T47D (cell line): ENCODE results near the gene CTNNA1.
A peak's percentile ranks its signal among the peaks of the same experiment; 100 is the strongest.
"Not testable (repeated sequence)": the region's sequence is repeated elsewhere in the genome, so short reads cannot be mapped to it uniquely, and the experiment has no call there.

Experiments used
- DNase-seq, 2 experiments: peaks; one replicate each; pipeline versions ENCODE4 v3.0.0 to v3.0.0-alpha.2; 2011 to 2012; ENCODE audit warnings: low read depth in 1 of 2, low spot score in 1 of 2
- JUND ChIP-seq: IDR thresholded peaks from 2 replicates; pipeline ENCODE4 v1.6.1; 2012; ENCODE audit warnings: low read depth
- in situ Hi-C: cut with HindIII; loops from 2 replicates; pipeline ENCODE4 v1.10.0; 2016; ENCODE audit warnings: low sequenced_read_pairs, low pct_unique_long_range_greater_than_20kb

CTNNA1 gene

DNA sequence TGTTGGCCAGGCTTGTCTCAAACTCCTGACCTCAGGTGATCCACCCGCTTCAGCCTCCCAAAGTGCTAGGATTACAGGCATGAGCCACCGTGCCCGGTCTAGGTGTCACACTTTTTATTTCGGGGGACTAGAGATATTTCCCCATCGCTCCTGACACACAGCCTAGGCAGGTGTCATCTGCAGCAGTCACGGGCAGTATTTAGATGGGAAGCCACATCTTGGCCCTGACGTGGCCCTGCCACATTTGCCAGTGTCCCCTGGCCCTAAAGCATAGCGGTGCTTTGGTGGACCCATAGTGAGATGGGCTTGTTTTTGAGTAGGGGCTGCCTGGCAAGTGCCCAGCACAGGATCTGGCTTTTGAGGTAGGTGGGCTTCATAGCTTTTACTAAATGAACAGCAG is 167.0 kb downstream of the CTNNA1 start:
- no peak for TF ChIP-seq JUND
- in situ Hi-C loops = no loop called here
- no peak for DNase-seq

GRCh38 chr5:138921362-138921761 is 168.1 kb downstream of the CTNNA1 start:
- in situ Hi-C loops, DNase-seq: not testable (repeated sequence)

DNA sequence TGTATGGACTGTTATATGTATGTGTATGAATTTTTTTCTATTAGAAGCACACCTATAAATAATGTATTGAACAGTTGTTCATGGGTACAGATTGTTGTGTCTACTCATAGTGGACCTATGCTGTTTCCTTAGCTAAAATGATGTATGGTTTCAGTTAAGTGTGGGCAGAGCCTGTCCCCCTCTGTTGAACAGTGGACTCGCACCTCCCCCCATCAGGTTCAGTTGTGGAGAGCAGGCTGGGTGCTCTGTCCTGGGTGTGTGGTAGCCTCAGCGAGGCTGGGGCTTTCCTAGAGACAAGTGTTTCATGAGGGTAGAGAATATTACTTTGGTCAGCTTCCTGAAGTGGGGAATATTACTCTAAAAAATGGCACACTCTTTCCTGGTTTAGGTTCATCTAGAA is 169.3 kb downstream of the CTNNA1 start:
- no peak for DNase-seq
- TF ChIP-seq JUND = no peak
- in situ Hi-C loops = no loop called here

DNA sequence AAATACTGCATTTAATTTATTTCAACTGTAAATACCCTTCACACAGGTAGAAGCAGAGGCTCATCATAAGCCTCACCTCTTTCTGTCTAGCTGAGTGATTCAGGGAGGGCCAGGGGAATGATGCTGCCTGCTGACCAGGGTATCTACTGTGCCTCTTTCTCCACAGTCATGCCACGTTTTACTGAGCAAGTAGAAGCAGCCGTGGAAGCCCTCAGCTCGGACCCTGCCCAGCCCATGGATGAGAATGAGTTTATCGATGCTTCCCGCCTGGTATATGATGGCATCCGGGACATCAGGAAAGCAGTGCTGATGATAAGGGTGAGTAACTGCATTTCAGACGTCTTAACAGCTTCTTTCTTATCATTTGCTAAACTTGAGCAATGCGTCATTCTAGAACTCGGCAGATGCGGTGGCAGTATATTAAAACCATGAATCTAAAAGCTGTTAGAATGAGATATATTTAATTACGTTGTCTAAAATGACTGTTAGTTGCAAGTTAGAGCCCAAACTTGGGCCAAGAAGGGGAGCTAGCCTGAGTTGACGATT is 171.9 kb downstream of the CTNNA1 start:
- TF ChIP-seq JUND = no peak
- DNase-seq = no peak
- in situ Hi-C loops = no loop called here

DNA sequence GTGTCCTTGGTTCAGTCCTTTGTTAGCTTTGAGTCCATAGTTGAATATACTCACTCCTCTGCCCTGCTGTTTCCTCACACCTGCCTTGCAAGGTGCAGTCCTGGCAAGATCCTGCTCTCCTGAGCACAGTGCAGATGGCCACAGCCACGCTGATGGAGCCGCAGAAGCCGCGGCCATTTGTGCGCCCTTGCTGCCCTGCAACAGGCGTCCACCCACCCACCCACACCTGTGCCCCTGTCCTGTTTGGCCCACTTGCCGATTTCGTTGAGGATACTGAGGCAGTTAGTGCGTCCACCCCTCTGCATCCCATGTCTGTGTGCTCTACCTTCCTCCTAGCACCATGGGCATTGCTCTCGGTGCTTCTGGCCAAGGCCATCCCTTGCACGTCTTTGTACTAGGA is 173.0 kb downstream of the CTNNA1 start:
- in situ Hi-C loops = no loop called here
- no peak for TF ChIP-seq JUND
- no peak for DNase-seq

- TF ChIP-seq JUND = no peak
- in situ Hi-C loops = no loop called here
- DNase-seq = no peak
These were observed 173.6 kb downstream of the CTNNA1 start for GRCh38 chr5:138926688-138927448.

- no peak for DNase-seq
- in situ Hi-C loops = no loop called here
- no peak for TF ChIP-seq JUND
These were observed 174.3 kb downstream of the CTNNA1 start for GRCh38 chr5:138927544-138927943.

DNA sequence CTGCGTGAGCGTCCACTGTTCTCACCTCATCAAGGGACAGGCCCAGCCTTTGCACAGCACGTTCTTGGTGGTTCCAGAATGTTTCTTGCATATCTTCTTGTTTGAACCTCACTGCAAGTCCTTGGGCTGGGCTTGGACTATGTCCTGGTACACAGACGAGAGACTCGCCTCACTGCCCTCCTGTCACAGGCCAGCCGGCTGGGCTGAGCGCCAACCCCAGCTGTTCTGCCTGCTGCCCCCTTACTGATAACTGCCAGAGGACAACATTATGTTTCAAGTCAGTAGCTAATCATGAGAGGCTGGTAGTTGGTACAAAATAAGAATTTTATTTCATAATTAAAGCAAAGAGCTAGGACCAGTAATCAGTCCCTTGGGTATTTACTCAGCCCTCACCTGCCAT is 174.8 kb downstream of the CTNNA1 start:
- in situ Hi-C loops = no loop called here
- DNase-seq = no peak
- TF ChIP-seq JUND = no peak

DNA sequence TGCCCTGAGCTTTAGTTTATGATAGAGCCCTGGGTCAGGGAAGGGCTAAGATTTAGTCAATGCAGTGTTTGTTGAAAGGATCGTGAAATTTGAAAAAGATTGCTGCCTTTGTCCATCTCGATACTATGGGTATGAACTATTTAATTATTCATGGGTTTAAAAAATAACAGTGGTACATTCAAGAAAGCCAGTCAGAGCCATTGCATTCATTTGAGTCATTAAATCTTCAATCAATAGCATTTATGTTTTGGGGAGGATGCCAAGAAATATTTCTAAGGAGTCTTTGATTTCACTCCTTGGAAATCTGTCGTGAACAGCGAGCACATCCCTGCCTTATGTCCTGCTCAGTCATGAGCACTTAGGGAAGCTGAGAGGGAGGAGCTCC is 176.3 kb downstream of the CTNNA1 start:
- TF ChIP-seq JUND = no peak
- DNase-seq = no peak
- in situ Hi-C loops = no loop called here

GRCh38 chr5:138930371-138931097 is 177.3 kb downstream of the CTNNA1 start:
- in situ Hi-C loops = no loop called here
- DNase-seq = no peak
- TF ChIP-seq JUND = no peak

- in situ Hi-C loops = no loop called here
- no peak for TF ChIP-seq JUND
- DNase-seq = peak in 1 of 2 experiments; percentile 48
These were observed 179.1 kb downstream of the CTNNA1 start for GRCh38 chr5:138932171-138932810.

GRCh38 chr5:138933522-138934290 is 180.5 kb downstream of the CTNNA1 start:
- TF ChIP-seq JUND = no peak
- DNase-seq = no peak
- in situ Hi-C loops = no loop called here

GRCh38 chr5:138934971-138935370 is 181.7 kb downstream of the CTNNA1 start:
- in situ Hi-C loops = no loop called here
- TF ChIP-seq JUND = no peak

More at GRCh38 chr5:138934971-138935370, 181.7 kb downstream of the CTNNA1 start:
- no peak for DNase-seq
